Inflammatory macrophage treated with lipopolysaccharide for 1 hour (primary cell): Measurements from ENCODE around the gene EXOC3L1.

Source experiments
- DNase-seq, 2 donors: peaks; one replicate each; pipeline ENCODE4 v3.0.0-alpha.2; 2020 to 2022

EXOC3L1 gene

GRCh38 chr16:67161595-67162058, 28.3 kb downstream of the EXOC3L1 start:
- DNase-seq: no peak

- DNase-seq: peak; percentile 86 to 87
These were observed 31.0 kb downstream of the EXOC3L1 start for GRCh38 chr16:67158637-67159600.

GRCh38 chr16:67157892-67158635, 31.9 kb downstream of the EXOC3L1 start:
- no peak for DNase-seq

DNA sequence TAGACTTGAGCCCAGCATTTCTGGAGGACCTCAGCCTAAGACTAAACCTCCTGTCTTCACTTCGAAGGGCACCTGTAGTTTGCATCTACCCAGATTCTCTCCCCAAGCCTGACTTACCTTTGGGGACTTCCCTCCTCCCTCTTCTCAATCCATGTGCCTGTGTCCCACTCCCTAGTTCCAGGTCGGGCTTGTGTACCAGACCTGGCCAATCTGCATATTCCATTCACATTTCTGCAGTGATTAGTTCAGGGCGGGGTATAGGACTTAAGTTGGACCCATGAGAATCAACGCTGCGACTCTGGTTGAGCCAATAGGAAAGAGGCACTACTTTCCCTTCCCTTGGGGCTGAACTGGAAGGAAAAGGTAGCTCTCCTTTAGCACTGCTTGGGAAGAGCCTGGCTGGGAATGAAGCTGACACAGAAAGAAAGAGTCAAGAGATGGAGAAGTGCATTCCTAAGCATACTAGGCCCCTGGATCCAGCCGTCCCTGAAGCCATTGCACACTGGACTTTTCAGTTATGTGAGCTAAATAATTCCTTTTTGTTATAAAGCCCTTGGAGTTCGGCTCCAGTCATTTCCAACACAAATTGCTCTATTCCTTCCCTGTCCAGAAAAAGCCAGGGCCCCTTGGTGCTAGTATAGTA, 32.7 kb downstream of the EXOC3L1 start:
- DNase-seq: no peak

DNA sequence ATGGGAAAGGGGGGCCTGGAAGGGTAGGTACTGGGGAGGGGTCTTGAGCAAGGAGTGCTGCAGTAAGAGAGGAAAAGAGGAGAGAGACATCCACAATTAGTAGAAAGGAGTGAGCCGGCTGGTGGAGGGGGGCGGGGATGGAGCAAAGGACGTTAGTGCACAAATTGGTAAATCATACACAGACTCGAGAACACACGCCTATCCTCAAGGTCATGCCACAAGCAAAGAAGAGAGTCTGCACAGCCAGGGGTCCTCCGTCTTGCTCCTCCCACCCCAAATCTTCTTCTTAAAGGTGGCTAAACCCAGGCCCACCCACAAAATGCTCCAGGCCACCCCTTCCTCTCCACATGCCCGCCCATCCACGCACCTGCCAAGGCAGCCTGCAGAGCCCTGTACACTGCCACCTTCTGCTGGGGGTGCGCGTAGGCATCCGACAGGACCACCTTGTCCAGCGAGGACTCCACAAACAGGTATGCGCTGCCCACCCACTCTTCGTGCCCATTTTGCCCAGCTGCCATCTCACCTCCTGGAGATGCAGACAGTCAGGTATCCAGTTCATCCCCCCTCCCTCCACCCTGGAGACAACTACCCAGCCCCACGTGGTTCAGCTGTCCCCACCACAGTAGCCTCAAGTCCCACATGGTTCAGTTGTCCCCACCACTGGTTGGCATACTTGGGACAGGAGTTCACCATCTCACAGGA, 33.6 kb downstream of the EXOC3L1 start:
- no peak for DNase-seq

- DNase-seq: peak in 1 of 2 donors; percentile 78
These were observed 34.4 kb downstream of the EXOC3L1 start for GRCh38 chr16:67155295-67156142.

- no peak for DNase-seq
These were observed 35.2 kb downstream of the EXOC3L1 start for GRCh38 chr16:67154578-67155294.

GRCh38 chr16:67151431-67152097, 38.4 kb downstream of the EXOC3L1 start:
- DNase-seq: no peak

DNA sequence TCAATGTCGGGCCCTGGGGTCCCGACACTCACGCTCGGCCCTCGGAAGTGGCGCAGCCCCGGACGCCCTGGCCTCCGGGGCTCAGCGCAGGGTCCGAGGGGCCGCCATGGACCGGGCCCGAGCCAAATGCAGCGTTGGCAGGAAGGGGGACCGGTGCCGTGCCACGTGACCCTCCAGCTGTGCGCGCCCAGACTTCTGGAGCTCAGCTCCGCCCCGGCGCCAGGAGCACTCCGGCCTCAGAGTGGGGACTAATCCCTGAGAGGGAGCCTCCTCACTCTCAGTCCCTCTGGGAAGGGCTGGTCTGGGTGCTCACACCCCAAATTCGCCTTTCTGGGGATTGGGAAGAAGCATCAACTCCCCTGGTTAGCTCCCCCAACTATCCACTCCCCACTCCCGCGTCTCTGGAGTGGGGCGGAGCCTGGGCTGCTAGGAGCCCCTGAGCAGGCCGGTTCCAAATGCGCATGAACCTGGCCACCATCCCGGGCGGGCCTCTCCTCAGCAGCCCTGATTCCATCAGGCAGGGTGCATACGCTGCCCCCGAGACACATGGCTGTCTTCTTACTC, 39.0 kb downstream of the EXOC3L1 start, which contains the start of gene B3GNT9:
Gene B3GNT9, minus strand, starts transcription at position 166 of the 564 bp plus-strand sequence. CDS start 513 bp downstream, outside the sequence.
- DNase-seq: no peak

DNA sequence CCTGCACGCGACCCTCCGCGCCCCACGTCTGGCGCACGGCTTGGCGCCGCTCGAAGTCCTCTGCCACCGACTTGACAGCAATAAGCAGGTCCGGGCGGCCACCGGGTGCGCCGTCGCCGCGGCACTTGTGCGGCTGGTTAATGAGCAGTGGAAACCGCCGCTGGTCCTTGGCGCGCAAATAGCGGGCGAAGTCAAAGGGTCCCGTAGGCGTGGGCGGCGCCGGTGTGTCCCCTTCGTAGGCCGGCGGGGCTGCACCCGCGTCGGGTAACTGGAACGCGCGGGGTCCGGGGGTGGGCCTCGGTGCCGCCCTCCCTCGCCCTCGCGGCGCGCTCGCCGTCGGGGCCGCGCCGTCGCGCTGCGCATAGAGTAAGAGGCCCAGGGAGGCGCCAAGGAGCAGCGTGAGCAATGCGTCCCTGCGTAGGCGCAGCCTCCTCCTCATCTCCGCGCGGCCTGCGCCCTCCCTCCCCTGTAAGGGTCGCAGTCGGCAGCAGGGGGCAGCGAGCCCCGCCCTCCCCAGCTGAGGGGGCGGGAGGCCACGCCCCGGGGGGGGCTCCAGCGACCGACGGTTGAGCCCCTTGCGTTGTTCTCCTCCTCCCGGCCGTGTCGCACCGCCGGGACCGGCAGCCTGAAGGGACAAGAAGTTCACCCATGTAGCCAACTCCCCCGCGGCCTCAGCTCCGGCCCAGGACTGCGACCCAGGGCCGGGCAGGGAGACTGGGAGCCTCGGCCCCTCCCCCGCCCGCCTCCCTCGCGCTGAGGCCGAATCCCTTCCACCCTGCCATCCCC, 39.7 kb downstream of the EXOC3L1 start:
- DNase-seq: no peak

- no peak for DNase-seq
These were observed 40.5 kb downstream of the EXOC3L1 start for GRCh38 chr16:67149276-67150046.

DNA sequence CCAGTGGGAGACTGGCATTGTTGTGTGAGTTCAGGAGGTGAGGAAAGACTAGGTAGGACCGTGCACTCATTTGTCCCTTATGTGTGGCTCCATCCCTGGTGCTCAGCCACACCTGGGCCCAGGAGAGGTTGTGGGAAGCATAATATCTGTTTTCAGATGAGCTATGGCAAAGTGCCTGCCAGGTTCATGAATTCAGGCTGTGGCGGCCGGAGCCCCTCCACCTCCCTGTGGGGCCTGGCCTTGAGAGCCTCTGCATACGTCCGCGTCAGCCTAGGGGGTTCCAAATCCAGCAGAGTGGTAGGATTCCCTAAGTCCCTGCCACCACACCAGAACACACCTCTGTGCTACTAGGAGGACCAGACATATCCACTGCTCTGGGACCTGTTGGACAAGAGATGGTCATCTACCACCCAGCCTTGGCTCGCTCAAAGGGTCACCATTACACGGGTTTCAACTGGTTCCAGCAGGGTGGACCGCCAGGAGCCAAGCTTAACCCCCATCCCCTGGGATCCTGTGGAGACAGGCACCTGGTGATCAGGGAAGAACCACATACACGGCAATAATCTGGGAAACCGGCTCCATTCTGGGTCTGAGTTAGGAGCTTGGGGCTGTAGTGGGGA, 41.2 kb downstream of the EXOC3L1 start:
- DNase-seq: no peak

DNA sequence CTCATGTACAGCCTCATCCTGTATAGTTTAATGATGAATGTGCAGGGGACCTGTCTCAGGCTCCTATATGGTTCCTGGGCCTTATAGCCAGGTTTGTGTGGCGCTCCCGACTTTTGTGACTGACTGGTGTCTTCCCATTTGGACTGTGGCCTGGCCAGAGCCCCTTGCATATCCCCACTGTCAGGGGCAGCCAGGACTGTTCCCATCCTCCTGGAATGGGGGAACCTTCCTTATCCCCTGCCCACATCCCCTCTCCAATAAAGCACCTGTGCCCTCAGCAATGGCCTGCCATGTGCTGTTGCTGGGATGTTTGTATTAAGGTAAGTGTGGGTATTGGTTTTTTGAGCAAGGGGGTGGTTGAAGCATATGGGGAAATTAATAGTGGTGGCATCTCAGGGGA, 41.7 kb downstream of the EXOC3L1 start:
- DNase-seq: no peak

DNA sequence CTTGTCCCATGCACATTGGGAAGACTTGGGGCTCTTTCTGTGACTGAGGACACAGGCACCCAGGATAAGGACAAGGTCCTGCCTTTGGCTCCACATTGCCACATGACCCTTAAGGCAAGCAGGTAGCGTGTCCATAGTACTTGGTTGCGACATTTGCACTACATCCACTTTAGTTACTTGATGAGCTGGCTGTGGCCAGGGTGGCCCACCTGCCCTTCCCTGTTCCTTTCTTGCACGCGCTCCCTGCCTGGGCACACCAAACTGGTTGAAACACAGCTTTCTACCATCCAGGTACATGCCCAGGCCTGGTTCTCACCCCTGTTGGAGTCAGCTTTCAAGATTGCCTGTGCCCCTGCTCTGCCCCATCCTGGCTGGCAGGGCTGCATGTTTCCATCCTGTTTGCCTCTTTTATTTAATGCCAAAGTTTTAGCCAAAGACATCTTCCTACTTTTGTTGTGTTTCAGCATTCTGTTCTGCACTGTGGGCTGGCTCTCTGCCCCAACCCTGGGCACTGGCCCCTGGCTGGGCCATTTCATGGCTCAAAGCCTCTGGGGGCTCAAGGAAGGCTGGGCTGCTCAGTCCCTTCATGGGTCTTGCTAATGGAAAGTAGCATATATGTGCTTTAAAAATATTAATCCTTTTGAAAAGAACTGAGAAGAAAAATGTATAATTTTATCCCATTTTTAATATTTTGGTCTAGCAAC, 42.3 kb downstream of the EXOC3L1 start:
- DNase-seq: no peak

- DNase-seq: no peak
These were observed 43.2 kb downstream of the EXOC3L1 start for GRCh38 chr16:67146523-67147357.

GRCh38 chr16:67145746-67146145, 44.2 kb downstream of the EXOC3L1 start:
- DNase-seq: no peak
